Omental fat pad (tissue), 4 donors: ENCODE measurements around the gene IPCEF1. TPM values are rescaled to one million over a fixed set of nuclear protein-coding genes. Genes with fewer than 3 reads are reported as not detected.

Source experiments
- ATAC-seq: fragments of 150-250 bp; one replicate; pipeline ENCODE4 v1.9.1; 2016; ENCODE audit warnings: mild to moderate bottlenecking, moderate library complexity; ENCODE audit not compliant: low FRiP score
- DNase-seq: peaks from one replicate; pipeline ENCODE4 v3.0.0-alpha.2; 2019; ENCODE audit warnings: low spot score
- CTCF ChIP-seq, 3 donors: fragments of 450-650 bp; IDR thresholded peaks; one replicate each; pipeline ENCODE4 v1.5.1; 2016 to 2017; ENCODE audit warnings: antibody characterized with exemption in 3 of 3, mild to moderate bottlenecking in 3 of 3, moderate library complexity in 2 of 3
- total RNA-seq, 4 donors: library from RNA; depleted of rRNA; stranded (reverse); fragments of >200 nt; gene quantifications; one replicate each; pipeline ENCODE4 v1.1.0, GENCODE V29; 2016

IPCEF1 gene
- total RNA-seq, 4 donors from 2014 or later = 0.84 to 9.2 (median 2.7) TPM

DNA sequence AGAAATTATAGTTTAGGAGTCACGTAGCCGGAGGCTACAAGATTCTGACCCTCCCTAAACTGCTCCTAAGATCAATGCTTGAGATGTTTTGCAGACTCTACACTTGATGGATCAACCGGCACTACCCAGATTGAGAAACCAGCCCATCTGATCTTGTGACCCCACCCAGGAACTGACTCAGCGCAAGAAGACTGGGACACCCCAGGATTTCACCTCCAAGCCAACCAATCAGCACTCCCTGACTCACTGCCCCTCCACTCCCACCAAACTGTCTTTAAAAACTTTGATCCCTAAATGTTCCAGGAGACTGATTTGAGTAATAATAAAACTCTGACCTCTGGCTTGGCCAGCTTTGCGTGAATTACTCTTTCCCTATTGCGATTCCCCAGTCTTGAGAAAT, 217.8 kb downstream of the IPCEF1 start:
- ATAC-seq (no peak), DNase-seq (no peak)
- no peak for TF ChIP-seq CTCF (IDR thresholded peaks at IDR 0.05)

DNA sequence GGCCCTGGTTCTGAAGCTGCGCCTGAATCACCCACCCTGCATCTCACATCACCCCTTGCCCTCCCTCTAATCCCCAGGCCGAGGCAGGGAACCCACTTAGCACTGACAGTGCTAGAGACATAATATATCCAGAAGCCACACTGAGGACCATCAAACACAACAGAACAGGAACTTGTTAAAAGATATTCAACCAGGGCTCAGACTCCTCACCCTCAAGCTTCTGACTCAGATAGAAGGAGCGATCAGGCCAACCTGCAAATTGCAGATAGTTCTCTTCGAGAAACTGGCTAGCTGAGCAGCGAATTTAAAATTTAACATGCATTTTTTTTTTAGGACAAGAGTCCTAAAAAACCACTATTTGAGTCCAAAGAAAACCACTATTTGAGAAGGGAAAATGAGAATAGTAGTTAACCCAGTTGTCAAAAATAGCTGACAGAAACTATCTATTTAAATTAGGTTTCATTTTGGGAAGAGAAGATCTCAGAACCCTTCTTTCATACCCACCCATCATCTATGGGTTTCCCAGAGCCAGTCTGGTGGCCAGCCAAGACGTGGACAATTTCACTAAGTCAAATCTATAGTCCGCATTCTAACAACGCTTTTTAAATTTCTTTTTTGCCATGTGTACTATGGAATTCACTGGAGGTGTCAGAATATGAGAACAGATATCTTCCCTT, 222.0 kb downstream of the IPCEF1 start:
- TF ChIP-seq CTCF (IDR thresholded peaks at IDR 0.05) = no peak
- ATAC-seq = no peak
- DNase-seq = no peak

GRCh38 chr6:154127657-154128056, 228.9 kb downstream of the IPCEF1 start:
- no peak for ATAC-seq
- TF ChIP-seq CTCF (IDR thresholded peaks at IDR 0.05) = no peak
- DNase-seq = no peak

DNA sequence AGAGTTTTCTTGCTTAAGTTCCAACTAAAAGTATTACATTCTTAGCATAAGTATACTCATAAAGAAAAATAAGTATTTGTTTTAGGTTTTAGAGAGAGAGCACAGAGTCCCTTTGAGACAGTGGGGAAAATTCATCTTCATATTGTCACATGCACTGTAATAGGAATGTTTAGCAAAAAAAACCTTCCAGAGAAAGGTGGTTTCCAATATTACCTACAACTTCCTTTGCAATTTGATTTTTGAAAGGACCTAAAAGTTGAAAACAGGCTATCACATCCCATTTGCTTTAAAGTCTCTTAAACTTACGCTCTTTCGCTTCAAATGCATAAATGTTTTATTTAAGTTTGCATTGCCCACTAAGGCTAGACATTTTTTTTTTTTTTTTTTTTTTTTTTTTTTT, 231.2 kb downstream of the IPCEF1 start:
- no peak for DNase-seq
- no peak for TF ChIP-seq CTCF (IDR thresholded peaks at IDR 0.05)
- ATAC-seq = no peak

DNA sequence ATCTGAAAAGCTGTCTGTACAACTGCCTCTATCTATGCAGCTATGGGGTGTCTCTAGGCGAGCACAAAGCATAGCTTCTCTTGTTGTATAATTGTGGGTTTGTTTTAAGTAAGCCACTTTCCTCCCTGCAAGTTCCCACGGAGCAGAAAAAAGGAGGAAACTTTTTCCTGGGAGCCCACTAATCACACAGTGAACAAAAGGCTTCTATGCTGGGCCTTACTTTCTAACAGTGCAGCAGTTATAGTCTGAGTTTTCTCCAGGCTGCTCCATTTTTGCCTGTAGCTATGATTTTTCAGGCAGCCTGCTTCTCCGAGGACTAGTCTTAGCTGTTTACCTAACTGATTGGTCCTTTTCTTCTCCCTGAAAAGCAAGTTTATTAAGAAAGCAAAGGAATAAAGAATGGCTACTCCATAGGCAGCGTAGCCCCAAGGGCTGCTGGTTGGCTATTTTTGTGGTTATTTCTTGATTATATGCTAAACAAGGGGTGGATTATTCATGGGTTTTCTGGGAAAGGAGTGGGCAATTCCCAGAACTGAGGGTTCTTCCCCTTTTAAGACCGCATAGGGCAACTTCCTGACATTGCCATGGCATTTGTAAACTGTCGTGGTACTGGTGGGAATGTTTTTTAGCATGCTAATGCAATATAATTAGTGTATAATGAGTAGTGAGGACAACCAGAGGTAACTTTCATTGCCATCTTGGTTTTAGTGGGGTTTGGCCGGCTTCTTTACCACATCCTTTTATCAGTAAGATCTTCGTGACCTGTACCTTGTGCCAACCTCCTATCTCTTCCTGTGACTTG, 233.2 kb downstream of the IPCEF1 start:
- DNase-seq = no peak
- ATAC-seq = no peak
- TF ChIP-seq CTCF (IDR thresholded peaks at IDR 0.05) = no peak

GRCh38 chr6:154122195-154122925, 234.2 kb downstream of the IPCEF1 start:
- TF ChIP-seq CTCF (IDR thresholded peaks at IDR 0.05) = no peak
- no peak for DNase-seq
- no peak for ATAC-seq
